Frontal cortex (tissue), 4 donors: ENCODE results near the gene MAFF. TPM values are rescaled to one million over a fixed set of nuclear protein-coding genes. Genes with fewer than 3 reads are reported as not detected.

Experiments used
- DNase-seq, 2 donors: peaks; one replicate each; pipeline ENCODE4 v3.0.0; 2012; ENCODE audit warnings: low spot score in 2 of 2
- FAIRE-seq: peaks from 2 replicates; lab custom pipeline; 2012; peaks lifted over from hg19 to GRCh38; lab: Jason Lieb, UNC
- total RNA-seq: library from RNA; depleted of rRNA; stranded (reverse); fragments of >200 nt; gene quantifications from one replicate; pipeline ENCODE4 v1.2.3, GENCODE V29; 2014
- donor health status: control.
- donor health status: control.
- donor health status: control.

The MAFF gene
- total RNA-seq, 1 donor from 2014 or later, result 1.6 TPM

DNA sequence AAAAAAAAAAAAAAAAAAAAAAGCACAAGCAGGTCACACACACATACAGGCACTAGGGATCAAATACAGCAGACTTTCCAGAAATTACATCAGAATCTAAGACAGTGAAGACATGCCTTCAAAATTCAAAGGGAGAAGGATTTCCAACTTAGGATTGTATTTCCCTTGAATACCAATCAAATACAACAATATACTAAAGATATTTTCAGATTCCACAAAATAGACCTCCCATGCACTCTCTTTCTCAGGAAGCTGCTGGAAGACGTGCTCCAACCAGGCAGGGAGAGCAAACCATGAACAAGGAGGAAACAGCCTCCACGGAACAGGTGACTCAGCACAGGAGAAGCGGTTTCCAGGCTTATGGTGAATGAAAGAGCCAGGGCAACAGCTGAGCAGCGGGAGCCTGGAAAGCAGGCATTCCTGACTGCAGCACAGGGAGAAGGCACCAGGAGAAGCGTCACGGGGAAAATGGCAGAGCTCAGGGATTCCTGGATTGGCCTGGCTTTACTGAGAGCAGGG, 39.0 kb downstream of the MAFF start:
- DNase-seq (no peak), FAIRE-seq (no peak)

DNA sequence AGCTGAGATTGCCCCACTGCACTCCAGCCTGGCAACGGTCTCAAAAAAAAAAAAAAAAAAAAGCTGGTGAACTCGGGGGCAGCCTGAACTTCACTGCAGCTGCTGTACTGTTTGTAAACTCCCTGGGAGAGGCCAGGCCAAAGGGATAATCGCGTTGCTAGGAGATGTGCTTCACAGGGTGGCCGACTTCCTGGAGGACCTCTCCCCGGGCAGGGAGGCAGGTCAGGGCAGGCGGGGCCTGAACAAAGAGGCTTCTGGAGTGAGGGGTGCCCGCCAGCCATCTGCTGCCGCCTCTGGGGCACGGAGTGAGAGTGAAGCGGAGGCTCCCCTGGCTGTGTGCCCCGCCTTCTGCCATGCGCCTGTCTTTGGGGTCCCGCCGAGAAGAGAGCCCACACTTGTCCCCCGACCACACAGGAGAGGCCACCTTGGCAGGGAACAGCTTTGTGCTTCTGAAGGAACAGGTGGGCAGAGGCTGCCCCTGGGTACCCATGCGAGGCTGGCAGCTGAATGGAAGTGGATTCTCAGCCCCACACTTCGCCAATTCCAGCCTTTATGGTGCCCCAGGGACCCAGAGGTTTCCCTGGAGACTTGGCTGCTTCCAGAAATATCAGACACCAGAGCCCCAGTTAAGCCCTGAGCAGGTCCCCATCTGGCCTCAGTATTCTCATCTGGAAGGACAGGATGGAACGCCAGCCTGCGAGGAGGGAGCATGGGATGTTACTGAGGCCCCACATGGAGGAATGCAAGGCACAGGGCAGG, 41.4 kb downstream of the MAFF start:
- FAIRE-seq (no peak), DNase-seq (no peak)

DNA sequence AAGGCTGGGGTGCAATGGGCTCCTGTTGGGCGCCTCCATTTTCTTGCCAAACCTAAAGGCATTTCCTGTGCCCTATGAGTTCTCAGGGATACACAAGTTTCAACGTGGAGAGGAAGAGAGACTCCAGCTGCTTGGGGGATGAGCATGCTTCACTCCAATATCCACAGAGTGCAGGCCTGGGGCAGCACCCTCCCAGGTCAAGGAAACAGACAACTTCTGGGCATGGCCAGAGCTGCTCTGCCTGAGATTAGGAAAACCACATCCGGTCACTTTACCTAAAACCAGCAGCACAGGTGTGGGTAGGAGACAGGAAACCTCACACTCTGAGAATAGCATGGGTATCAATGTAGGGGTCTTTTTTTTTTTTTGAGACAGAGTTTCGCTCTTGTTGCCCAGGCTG, 42.3 kb downstream of the MAFF start:
- FAIRE-seq (no peak), DNase-seq (no peak)

DNA sequence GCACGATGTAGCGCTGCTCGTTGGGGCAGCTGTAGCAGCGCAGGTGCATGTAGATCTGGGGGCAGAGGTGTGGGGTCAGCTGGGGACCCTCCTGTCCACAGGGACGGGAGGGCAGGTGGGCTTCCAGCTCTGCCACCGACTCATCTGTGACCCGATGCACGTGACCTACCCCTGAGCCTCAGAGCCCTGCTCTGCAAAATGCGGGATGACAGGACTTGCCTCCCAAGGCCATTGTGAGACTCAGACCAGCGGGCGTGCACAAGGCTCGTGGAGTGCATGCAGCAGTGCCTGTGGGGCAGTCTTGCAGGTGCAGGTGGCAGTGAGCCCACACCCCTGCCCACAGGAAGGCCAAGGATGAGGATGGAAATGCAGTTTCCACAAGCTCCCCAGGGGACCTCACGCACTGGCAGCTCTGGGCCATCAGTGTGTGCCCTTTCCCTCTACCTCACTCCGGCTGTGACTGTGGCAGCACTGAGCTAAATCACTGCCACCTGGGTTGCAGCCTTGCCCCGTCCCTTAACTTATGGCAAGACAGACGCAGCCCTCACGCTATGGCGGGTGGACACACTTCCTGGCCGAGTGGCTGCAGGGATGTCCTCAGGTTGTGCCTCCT, 44.4 kb downstream of the MAFF start:
- DNase-seq (no peak), FAIRE-seq (no peak)

DNA sequence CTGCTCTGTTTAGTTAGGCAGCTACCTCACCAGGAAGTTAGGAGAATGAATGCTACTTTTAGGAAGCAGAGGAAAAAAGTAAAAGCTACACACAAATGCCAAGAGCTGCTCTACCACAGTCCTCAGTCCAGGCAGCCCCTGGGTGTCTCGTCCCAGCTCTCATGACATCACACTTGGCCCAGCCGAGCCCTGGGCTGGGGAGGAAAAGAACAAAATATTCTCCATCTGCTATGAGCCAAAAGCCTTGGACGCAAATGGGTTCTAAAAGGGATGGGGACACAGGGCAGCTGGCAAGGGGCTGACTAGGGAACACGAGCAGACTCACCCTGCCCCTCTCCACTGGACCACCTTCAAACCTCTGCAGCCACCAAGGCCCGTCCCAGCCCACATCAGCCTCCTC, 44.9 kb downstream of the MAFF start:
- DNase-seq (peak in 1 of 2 donors; percentile 61), FAIRE-seq (no peak)

DNA sequence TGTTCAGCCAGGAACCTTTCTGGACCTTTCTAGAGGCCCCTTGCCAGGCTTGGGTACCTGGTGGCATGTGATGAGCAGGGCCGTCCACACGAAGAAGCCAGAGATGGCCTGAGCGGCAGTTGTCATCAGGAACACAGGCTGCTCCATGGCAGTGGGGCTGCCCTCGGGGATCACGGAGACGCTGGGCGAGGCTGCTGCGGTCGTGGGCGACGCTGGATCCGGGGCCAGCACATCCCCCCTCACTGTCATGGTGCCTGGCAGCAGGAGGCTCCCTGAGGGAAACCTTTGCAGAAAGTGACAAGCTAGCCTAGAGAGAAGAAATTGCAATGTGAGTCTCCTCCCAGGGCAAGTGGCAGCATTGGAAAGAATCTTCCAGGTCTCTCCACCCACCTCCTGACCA, 45.9 kb downstream of the MAFF start:
- DNase-seq, result no peak
- FAIRE-seq, result no peak

DNA sequence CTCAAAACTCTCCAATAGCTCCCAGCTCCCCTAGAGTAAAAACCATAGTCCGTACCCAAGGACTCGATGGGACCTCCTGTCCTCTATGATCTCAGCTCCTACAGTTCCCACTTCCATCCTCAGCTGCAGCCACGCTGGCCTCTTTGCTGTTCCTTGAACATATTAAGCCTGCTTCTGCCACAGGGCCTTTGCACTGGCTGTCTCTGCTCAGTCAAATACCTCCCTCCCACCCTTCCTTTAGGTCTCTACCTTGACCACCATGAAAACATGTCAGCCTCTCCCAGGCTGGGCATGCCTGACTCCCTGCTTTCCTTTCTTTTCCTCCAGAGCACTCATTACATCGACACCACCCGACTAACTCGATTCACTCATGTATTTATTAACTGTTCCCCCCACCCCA, 46.5 kb downstream of the MAFF start:
- no peak for FAIRE-seq

DNA sequence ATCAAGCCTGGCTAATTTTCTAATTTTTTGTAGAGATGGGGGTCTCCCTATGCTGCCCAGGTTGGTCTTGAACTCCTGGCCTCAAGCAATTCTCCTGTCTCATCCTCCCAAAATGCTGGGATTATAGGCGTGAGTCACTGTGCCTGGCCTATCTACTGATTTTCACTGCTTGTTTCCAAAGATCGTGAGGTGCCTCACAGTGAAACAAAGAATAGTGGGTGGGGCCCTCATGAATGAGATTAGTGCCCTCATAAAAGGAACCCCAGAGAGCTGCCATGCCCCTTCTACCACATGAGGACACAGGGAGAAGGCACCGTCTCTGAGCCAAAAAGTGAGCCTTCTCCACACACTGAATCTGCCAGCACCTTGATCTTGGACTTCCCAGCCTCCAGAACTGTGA, 47.5 kb downstream of the MAFF start:
- DNase-seq (no peak), FAIRE-seq (no peak)

More for the DNA sequence above, 46.5 kb downstream of the MAFF start:
- DNase-seq, result no peak

DNA sequence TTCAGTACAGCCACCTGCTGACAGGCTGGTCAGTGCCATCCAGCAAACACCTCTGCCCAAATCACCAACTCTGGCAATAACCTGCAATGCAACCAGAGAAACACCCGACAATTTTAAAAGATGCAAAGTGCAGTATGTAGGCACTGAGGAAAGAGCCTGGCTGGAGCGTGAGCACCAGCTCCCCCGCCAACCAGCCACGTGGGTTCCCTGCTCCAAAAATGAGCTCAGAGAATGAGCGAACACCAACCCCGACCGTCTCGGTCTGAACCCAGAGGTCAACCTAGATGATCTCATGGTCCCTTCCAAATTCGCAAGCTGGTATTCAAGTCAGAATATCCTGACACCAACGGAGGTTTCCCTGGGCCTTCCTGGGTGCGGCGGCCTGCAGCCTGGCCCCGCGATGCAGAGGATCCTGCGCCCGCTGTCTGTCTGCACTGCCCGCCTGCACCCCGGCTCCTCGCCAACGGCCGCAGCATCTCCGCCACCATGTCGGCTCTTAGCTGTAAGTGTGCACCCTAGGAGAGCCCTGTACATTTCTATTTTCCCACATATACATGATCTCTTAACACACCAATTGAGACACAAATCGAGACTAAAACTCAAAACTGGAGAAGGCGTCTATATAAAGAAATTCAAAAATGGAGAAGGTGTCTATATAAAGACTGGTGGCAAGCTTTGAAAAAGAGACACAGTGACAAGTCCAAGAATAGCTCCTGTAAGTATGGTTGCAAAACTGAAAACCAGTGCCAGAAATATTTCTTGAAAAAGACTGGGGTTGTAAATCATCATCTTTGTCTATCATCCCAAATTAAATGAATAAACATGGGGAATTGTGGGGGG, 48.2 kb downstream of the MAFF start:
- DNase-seq (no peak), FAIRE-seq (no peak)

DNA sequence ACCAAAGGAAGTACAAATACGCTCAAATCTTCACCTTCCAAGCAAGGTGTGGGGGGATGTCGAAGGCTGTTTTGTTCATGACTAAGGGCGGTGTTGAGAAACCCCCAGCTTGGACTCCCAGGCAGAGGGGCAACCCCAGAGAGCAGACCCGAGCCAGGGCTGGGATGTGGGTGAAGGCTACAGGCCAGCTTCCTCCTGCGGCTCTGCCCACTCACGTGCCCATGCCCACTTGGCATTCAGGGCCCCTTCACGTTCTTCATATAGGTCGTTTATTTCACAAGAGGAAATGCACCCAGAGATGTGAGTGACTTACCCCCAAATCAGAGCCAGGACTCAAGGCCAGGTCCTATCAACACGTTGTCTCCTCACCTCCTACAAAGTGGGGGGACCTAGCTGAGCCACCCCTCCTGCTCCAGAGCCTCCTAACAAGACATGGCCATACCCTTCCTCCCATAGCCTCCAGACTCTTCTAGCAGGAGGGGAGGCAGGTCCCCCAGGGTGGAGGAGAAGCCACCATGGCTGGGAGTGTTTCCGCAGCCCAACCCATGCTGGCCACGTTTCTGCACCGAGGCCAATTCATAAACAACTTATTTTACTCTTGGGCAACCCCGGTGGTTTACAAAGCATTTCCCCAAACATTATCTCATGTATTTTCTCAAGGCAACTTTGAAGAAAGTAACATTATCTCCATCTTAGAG, 49.0 kb downstream of the MAFF start:
- DNase-seq (no peak), FAIRE-seq (no peak)

DNA sequence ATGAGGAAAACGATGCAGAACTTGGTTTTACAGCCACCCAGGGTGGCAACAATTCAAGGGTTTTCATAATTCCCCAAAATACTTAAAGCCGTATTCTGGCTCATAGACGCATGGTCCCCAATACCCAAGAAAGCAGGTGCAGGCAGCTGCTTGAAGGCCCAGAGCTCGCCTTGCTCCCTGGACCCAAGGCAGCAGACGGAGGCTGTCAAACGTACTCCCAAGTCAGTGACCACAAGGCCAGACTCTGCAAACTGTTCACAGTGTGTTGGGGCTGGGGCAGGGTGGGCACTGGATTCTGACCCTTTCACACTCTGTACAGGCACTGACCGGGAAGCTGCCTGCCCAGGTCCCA, 49.5 kb downstream of the MAFF start:
- no peak for FAIRE-seq
- DNase-seq, result no peak

DNA sequence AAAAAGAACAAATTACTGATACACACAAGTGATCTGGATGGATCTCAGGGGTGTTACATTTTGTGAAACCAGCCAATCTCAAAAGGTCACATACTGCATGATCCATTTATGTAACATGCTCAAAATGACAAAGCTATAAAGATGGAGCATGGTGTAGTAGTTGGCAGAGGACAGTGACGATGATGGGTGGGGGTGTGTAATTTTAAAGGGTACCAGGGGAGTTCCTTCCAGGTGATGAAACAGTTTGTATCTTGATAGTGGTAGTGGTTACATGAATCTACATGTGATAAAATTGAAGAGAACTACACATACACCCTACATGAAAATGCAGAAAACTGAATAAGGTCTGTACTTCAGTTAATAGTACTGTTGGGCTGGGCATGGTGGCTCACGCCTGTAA, 53.9 kb downstream of the MAFF start:
- no peak for DNase-seq
- FAIRE-seq, result no peak

DNA sequence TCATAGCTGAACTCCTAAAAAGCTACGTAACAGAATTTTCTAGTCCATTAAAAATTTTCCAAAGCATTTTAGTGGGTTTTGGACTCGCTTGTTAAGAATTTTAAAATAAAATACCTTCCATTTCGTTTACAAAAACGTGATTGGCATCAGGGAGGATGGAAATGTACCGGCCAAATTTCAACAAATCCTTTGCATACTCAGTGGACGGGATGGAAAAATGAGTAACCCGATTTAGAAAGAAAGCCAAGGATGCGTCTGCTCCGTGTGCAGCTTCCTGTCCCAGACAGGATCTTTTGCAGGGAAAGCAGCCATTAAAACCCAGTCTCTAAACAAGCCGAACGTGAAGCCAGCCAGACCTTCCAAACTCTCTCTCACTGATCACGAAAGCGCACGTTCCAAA, 55.4 kb downstream of the MAFF start:
- FAIRE-seq, result no peak
- DNase-seq, result no peak

DNA sequence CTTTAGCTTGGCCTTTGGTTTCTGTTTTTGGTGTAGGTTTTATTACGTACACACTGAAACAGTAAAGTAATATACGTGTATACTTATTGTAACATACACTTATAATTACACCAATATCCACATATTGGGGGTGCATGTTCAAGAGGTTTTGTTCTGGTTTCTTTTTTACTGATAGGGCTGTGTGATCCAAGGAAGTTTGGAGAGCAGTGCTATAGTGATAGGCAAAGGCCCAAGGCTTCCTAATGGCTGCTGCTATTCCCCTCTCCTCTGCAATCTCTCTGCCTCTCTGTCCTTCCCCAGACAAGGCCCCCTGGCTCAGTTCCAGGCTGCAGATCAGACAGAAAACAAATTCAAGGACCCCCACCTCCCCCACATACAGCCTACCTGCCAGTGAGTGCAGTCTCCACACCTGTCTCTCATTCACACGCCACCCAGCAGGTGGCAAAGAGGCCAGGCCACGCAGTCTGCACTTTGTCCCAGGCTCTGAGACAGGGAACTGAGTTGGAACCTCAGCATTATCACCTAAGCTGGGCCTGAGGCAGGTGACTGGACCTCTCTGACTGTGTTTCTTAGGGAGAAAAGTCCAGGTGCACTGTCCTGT, 56.0 kb downstream of the MAFF start:
- FAIRE-seq (no peak), DNase-seq (no peak)

DNA sequence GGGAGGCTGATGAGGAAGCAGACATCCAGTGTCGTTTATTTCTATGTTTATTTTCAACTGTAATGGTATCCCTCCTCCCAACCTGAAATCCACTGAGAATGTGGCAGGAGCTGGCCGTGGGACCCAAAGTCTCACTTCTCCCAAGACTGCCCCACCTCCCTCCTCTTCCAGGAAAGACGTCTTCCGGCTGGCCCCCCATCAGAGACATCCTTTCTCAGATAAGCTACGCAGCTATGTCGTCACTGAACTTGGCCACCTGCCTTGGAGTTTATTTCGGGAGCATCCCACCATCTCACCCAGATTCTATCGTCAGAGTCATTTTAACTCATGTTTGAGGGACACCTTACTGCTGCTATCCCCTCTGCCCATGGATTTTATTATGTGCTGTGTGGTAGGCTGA, 57.1 kb downstream of the MAFF start:
- no peak for FAIRE-seq
- no peak for DNase-seq

DNA sequence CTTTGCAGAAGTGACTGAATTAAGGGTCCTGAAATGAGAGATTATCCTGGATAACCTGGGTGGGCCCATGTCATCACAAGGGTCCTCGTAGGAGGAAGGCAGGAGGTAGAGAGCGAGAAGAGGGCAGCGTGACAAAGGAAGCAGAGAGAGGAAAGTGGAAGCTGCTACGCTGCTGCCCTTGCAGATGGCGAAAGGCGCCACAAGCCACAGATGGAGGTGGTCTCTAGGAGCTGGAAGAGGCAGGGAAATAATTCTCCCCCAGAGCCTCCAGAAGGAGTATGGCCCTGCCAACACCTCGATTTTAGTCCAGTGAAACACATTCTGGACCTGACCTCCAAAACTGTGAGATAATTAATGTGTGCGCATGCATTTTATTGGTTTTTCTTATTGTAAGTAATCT, 57.6 kb downstream of the MAFF start:
- no peak for FAIRE-seq
- DNase-seq, result no peak

DNA sequence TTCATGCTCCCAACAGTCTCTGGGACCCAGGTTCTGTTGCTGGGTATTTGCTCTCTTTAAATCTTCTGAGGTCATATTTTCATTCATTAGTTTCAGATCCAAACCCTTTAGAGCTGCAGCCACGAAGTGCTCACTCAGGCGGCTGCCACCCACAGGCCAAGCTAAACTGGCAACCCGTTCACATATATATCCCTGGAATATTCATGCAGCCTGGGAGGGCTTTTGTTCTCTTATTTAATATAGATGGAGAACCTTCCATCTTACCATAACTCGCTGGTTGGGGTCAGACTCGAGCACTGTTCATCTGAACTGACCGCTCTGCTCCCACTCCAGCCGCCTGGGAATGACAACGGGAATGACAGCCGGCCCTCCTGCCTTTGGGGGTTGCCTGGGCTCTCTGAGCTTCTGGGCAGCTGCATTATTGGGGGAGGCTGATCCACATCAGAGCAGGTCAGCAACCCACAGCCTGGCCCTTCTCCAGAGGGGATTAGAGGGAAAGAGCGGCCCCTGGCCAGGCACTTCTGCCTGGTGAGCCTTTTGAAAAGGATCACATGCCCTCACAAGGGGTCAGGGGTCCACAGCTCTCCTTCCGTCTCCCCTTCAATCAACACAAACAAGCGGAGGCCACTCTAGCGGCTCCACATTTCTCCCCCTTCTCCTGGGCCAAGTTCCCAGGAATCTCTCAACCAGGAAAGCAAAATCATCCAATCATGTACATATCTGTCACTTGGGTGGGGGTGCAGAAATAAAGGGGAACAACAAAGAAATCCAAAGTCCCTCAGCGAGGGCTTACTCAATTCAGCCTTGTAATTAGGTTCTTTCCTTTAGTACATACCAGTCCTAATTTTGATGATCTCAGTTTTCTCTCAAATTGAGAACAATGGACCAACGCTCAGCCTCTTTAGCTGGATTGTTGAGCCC, 59.2 kb downstream of the MAFF start:
- DNase-seq (no peak), FAIRE-seq (no peak)

DNA sequence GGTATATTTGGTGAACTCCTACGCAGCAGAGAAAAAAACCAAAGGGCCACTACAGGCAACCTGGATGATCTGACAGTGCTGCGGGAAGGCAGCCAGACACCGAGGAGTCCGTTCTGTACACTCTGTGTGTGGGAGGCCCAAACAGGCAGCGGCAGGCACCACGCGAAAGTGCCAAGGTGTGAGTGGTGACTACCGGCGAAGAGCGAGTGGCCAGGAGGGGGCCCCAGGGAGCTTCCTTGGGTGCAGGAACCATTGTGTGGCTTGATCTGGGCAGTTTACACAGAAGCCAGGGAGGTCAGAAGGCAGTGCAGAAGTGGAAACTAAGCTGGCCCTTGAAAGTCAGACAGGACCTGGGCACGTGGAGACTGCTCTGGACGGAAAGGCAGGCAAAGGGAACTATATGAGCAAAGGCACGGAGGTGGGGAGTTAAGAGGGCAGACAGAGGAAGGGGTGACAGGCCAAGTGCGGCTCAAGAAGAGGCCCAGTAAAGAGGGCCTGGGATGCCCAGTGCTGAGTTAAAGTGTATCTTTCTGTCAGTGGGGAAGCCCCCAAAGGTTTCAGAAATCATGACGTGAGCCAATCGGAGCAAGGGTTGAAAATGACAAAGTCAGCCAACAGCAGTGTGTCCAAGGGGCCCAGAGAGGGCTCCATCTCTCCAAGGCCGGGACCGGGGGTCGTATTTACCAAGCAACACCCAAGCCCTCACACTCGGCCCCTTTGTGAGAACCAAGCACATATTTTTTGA, 60.4 kb downstream of the MAFF start:
- FAIRE-seq (no peak), DNase-seq (no peak)
